HepG2 (cell line): Measurements from ENCODE around the gene KLF18.

Source experiments
- SP1 ChIP-seq, 2 experiments: fragments of 450-650 bp in 1 of 2; sonication (generic) in 1 of 2; formaldehyde crosslinking in 1 of 2; IDR thresholded peaks; 2 replicates each; pipeline versions ENCODE4 v1.4.0 to v1.6.1; 2016 to 2020; ENCODE audit warnings: missing genetic modification reagents in 1 of 2
- ZNF33B ChIP-seq: sonication (generic); formaldehyde crosslinking; IDR thresholded peaks from 2 replicates; pipeline ENCODE4 v1.5.1; 2020; ENCODE audit warnings: mild to moderate bottlenecking, missing genetic modification reagents

GRCh38 chr1:44135886-44136285 is 5.5 kb downstream of the KLF18 start:
- TF ChIP-seq ZNF33B (CRISPR knock-in tag) = no peak
- TF ChIP-seq SP1 (IDR thresholded peaks at IDR 0.05) = no peak
- TF ChIP-seq SP1 (CRISPR knock-in tag; IDR thresholded peaks at IDR 0.05) = no peak
